ENCODE measurements around the gene AGBL1. TPM values are rescaled to one million over a fixed set of nuclear protein-coding genes. Genes with fewer than 3 reads are reported as not detected.

AGBL1 gene
- total RNA-seq, 1 donor from 2014 or later: 5.5 TPM

DNA sequence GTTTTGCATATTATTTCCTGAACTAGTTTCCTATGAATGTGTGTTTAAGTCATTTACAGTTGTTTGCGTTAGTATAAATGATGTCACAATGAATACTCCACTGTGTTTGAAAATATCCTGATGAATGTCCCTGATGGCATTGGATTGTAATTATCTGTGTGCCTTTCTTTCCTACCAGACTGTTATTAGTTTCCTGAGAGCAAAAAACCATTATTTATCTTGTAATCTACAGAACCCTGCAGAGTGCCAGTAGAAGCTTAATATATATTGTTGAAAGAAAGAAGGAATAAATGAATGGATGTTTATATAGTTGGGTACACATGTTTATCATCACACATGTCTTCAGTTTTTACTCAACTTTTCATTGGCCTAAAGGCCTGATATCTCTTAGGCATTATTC lies 312.6 kb downstream of the AGBL1 start:
- H3K27me3 Mint-ChIP-seq (ENCODE audit: insufficient read depth, low read depth): no peaks in the 10 kb centered on the region
- no peaks in the 10 kb centered on the region for H3K27me3 ChIP-seq
- no peaks in the 10 kb centered on the region for H3K9me3 Mint-ChIP-seq
- TF ChIP-seq EZH2phosphoT487 (IDR thresholded peaks at IDR 0.05): no peak
- TF ChIP-seq, protein P1, sequence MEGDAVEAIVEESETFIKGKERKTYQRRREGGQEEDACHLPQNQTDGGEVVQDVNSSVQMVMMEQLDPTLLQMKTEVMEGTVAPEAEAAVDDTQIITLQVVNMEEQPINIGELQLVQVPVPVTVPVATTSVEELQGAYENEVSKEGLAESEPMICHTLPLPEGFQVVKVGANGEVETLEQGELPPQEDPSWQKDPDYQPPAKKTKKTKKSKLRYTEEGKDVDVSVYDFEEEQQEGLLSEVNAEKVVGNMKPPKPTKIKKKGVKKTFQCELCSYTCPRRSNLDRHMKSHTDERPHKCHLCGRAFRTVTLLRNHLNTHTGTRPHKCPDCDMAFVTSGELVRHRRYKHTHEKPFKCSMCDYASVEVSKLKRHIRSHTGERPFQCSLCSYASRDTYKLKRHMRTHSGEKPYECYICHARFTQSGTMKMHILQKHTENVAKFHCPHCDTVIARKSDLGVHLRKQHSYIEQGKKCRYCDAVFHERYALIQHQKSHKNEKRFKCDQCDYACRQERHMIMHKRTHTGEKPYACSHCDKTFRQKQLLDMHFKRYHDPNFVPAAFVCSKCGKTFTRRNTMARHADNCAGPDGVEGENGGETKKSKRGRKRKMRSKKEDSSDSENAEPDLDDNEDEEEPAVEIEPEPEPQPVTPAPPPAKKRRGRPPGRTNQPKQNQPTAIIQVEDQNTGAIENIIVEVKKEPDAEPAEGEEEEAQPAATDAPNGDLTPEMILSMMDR (IDR thresholded peaks at IDR 0.05): no peak
- no peak for TF ChIP-seq EZH2 (IDR thresholded peaks at IDR 0.05)
- no peaks in the 10 kb centered on the region for H3K9me3 ChIP-seq (ENCODE audit: low read depth)
- H3K4me1 ChIP-seq: no peaks in the 10 kb centered on the region
- H3K79me2 ChIP-seq (ENCODE audit: low read depth): no peaks in the 10 kb centered on the region
- H3F3A ChIP-seq (ENCODE audit: low read depth): no peaks in the 10 kb centered on the region
- H3K27ac Mint-ChIP-seq: no peak overlapping the region
- H3K4me1 Mint-ChIP-seq: no peaks in the 10 kb centered on the region
- DNase-seq (ENCODE audit: low spot score): no peak
- no peak overlapping the region for H3K4me3 Mint-ChIP-seq
- no peaks in the 10 kb centered on the region for H3K36me3 Mint-ChIP-seq
- no peak overlapping the region for H3K4me2 ChIP-seq
- no peaks in the 10 kb centered on the region for H4K20me1 ChIP-seq (ENCODE audit: low read depth)
- no peak overlapping the region for H2AFZ ChIP-seq (replicated peaks)
- no peak overlapping the region for H3K4me3 ChIP-seq
- no peaks in the 10 kb centered on the region for H3K36me3 ChIP-seq
- no peak overlapping the region for H3K27ac ChIP-seq
- H3K9ac ChIP-seq: no peak overlapping the region

DNA sequence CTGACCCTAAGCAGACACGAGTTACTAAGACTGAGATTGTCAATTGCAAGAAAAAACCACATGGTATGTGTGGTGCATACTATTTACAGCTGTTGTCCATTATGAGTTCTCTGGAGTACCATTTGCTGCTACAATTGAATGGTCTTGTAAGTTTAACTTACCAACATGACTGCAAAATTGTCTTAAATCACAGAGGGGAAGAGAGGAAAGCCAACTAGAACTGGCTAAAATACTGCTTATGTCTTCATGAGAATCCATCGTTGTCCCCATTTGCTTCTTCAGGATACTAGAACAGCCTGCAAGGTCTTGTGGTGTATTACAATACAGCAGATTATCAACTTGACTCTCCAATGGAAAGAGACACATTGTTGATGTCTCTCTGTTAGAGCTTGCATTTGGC lies 313.2 kb downstream of the AGBL1 start:
- DNase-seq (ENCODE audit: low spot score): no peak
- H3K9ac ChIP-seq: no peak overlapping the region
- no peak for TF ChIP-seq EZH2 (IDR thresholded peaks at IDR 0.05)
- TF ChIP-seq EZH2phosphoT487 (IDR thresholded peaks at IDR 0.05): no peak
- TF ChIP-seq, protein P1 (IDR thresholded peaks at IDR 0.05): no peak
- H3K79me2 ChIP-seq (ENCODE audit: low read depth): no peaks in the 10 kb centered on the region
- no peak overlapping the region for H3K27ac ChIP-seq
- H3F3A ChIP-seq (ENCODE audit: low read depth): no peaks in the 10 kb centered on the region
- Mint-ChIP-seq H3K27me3 (ENCODE audit: insufficient read depth, low read depth) (no peaks in the 10 kb centered on the region), H3K27ac (no peak overlapping the region), H3K4me3 (no peak overlapping the region), H3K36me3 (no peaks in the 10 kb centered on the region), H3K4me1 (no peaks in the 10 kb centered on the region), H3K9me3 (no peaks in the 10 kb centered on the region)
- no peaks in the 10 kb centered on the region for H3K4me1 ChIP-seq
- H3K36me3 ChIP-seq: no peaks in the 10 kb centered on the region
- no peaks in the 10 kb centered on the region for H4K20me1 ChIP-seq (ENCODE audit: low read depth)
- no peaks in the 10 kb centered on the region for H3K27me3 ChIP-seq
- H3K4me2 ChIP-seq: no peak overlapping the region
- H2AFZ ChIP-seq (replicated peaks): no peak overlapping the region
- H3K9me3 ChIP-seq (ENCODE audit: low read depth): no peaks in the 10 kb centered on the region
- no peak overlapping the region for H3K4me3 ChIP-seq

DNA sequence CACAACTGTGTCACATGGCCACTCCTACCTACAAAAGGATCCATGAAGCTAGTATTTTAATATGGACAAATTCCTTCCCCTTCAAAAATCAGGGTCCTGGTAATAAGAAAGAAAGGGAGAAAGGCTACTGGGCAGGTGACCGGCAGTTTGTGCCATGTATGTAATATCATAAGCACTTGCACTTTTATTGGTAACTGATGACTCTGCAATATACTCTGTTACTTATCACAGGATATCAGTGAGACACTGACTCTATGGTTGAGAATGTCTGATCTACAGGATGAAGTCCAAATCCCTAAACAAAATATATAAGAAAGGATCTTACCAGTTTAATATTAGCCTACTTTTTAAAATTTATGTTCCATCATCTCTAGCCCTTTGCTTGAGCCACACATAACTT lies 315.2 kb downstream of the AGBL1 start:
- DNase-seq (ENCODE audit: low spot score): no peak
- Histone ChIP-seq H3K79me2 (ENCODE audit: low read depth) (no peaks in the 10 kb centered on the region), H2AFZ (replicated peaks) (no peak overlapping the region), H3K9me3 (ENCODE audit: low read depth) (no peaks in the 10 kb centered on the region), H3K4me3 (no peak overlapping the region), H3F3A (ENCODE audit: low read depth) (no peaks in the 10 kb centered on the region), H4K20me1 (ENCODE audit: low read depth) (no peaks in the 10 kb centered on the region), H3K4me1 (no peaks in the 10 kb centered on the region), H3K27ac (no peak overlapping the region), H3K36me3 (no peaks in the 10 kb centered on the region), H3K27me3 (no peaks in the 10 kb centered on the region), H3K4me2 (no peak overlapping the region), H3K9ac (no peak overlapping the region)
- H3K4me3 Mint-ChIP-seq: no peak overlapping the region
- H3K9me3 Mint-ChIP-seq: no peaks in the 10 kb centered on the region
- H3K27ac Mint-ChIP-seq: no peak overlapping the region
- TF ChIP-seq EZH2 (IDR thresholded peaks at IDR 0.05) (no peak), EZH2phosphoT487 (IDR thresholded peaks at IDR 0.05) (no peak)
- TF ChIP-seq, protein P1 (IDR thresholded peaks at IDR 0.05): no peak
- no peaks in the 10 kb centered on the region for H3K4me1 Mint-ChIP-seq
- no peaks in the 10 kb centered on the region for H3K27me3 Mint-ChIP-seq (ENCODE audit: insufficient read depth, low read depth)
- no peaks in the 10 kb centered on the region for H3K36me3 Mint-ChIP-seq

All from neural progenitor cell (in vitro differentiated cells).